Muscle layer of colon (tissue), 2 donors: Measurements from ENCODE around the gene P4HTM.

Source experiments
- H3K27ac ChIP-seq: one replicate; pipeline ENCODE4 v1.7.0; 2013; ENCODE audit warnings: low read depth, mild to moderate bottlenecking, low read length, moderate library complexity
- H3K27me3 ChIP-seq, 2 donors: one replicate each; pipeline ENCODE4 v1.7.0; 2013; ENCODE audit warnings: low read length in 2 of 2, mild to moderate bottlenecking in 2 of 2; ENCODE audit not compliant: insufficient read depth in 2 of 2, control insufficient read depth in 1 of 2
- H3K36me3 ChIP-seq: one replicate; pipeline ENCODE4 v1.7.0; 2013; ENCODE audit warnings: mild to moderate bottlenecking, low read length; ENCODE audit not compliant: insufficient read depth
- H3K4me1 ChIP-seq: one replicate; pipeline ENCODE4 v1.7.0; 2013; ENCODE audit warnings: mild to moderate bottlenecking, low read length; ENCODE audit not compliant: insufficient read depth
- H3K4me3 ChIP-seq, 2 donors: one replicate each; pipeline ENCODE4 v1.7.0; 2013; ENCODE audit warnings: low read length in 2 of 2, low read depth in 1 of 2, mild to moderate bottlenecking in 1 of 2, moderate library complexity in 1 of 2
- H3K9ac ChIP-seq: one replicate; pipeline ENCODE4 v1.7.0; 2013; ENCODE audit warnings: low read length
- H3K9me3 ChIP-seq: one replicate; pipeline ENCODE4 v1.7.0; 2013; ENCODE audit warnings: mild to moderate bottlenecking, low read length
- donor health status: abdominal sarcoma.
- donor health status: Adenocarcinoma of cecum.

The P4HTM gene, protein sequence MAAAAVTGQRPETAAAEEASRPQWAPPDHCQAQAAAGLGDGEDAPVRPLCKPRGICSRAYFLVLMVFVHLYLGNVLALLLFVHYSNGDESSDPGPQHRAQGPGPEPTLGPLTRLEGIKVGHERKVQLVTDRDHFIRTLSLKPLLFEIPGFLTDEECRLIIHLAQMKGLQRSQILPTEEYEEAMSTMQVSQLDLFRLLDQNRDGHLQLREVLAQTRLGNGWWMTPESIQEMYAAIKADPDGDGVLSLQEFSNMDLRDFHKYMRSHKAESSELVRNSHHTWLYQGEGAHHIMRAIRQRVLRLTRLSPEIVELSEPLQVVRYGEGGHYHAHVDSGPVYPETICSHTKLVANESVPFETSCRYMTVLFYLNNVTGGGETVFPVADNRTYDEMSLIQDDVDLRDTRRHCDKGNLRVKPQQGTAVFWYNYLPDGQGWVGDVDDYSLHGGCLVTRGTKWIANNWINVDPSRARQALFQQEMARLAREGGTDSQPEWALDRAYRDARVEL

DNA sequence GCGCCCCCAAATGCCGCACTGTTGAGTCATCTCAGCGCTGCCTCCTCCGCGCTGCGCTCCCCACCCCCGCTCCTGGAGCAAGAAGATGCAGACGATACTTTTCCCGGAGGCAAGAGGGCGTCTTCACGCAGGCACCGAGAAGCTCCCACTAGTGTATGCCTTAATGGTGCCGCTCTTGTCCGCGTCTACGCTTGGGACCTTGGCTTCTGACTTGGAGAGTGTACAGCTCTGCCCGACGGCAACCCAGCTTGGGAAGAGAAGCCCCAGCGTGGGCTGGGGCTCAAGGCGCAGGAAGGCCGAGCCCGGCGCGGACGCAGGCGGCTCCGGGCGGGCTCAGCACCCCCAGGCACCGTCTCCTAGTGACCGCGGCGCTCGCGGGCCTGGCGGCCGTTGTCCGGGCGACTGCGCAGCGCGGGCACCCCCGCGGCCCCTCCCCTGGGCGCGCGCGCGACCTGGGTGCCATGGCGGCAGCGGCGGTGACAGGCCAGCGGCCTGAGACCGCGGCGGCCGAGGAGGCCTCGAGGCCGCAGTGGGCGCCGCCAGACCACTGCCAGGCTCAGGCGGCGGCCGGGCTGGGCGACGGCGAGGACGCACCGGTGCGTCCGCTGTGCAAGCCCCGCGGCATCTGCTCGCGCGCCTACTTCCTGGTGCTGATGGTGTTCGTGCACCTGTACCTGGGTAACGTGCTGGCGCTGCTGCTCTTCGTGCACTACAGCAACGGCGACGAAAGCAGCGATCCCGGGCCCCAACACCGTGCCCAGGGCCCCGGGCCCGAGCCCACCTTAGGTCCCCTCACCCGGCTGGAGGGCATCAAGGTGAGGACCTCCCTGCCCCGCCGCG lies at the start of gene P4HTM:
Gene P4HTM, plus strand, starts transcription at position 446 of the 840 bp plus-strand sequence. Its CDS starts 16 bp downstream, at position 462.
- peak within 1 kb of the TSS; percentile 63 to 94 for H3K4me3 ChIP-seq
- H3K27me3 ChIP-seq: no peaks in the 10 kb centered on the region
- peaks cover 15% of the 10 kb centered on the region for H3K36me3 ChIP-seq
- no peaks in the 10 kb centered on the region for H3K9me3 ChIP-seq
- H3K9ac ChIP-seq: peak within 1 kb of the TSS; percentile 97
- peak within 1 kb of the TSS; percentile 97 for H3K27ac ChIP-seq
- peaks cover 18% of the 10 kb centered on the region for H3K4me1 ChIP-seq

DNA sequence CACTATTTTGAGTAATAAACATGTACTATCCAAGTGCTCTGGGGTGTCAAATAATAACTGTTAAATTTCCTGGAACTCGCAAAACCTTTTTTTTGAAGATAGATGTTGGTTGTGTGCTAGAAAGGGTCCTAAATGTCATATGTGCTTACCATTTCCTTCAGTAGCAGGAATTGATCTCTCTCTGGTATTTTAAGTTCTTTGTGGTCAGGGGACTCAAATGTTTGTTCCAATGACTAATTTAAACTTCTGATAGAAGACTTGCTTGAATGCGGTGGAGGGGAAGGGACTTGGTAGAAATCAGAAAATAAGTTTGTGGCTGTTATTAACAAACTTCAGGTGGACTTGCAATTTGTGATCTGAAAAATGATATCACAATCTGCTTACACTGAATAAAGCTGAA lies 44.6 kb upstream of the P4HTM start:
- no peak overlapping the region for H3K9ac ChIP-seq
- H3K4me1 ChIP-seq: peaks cover 6% of the 10 kb centered on the region
- peaks cover 18% of the 10 kb centered on the region for H3K36me3 ChIP-seq
- no peaks in the 10 kb centered on the region for H3K9me3 ChIP-seq
- H3K4me3 ChIP-seq: no peak overlapping the region
- H3K27me3 ChIP-seq: no peaks in the 10 kb centered on the region
- H3K27ac ChIP-seq: no peak overlapping the region

DNA sequence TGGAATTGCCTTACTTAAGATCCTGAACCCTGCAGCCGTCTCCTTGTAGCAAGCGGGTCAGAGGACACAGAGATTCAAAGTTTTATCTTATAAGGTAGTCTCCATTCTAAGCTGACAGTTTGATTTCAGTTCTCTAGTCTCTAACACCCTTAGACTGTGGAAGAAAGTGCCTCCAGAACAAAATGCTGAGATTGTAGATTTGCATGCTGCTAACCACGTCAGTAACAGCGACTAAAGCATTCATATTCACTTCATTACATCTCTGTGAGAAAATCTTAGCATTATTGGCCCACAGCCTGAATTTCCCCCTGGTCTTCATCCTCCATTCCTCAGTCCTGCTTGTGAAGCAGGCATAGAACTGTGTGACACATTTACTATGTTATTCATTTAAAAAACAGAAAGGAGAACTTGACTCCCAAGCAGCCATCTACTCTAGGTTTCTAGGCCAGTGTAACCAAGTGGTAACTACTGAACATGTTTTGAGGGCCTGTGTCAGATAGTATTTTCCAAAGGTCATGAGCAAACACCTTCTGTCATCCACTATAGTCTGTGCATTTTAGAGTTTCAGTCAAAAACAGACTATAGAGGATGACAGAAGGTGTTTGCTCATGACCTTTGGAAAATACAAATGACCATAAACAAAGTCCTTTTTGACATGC lies 44.0 kb upstream of the P4HTM start:
- Histone ChIP-seq H3K9ac (no peak overlapping the region), H3K27me3 (no peaks in the 10 kb centered on the region), H3K9me3 (no peaks in the 10 kb centered on the region), H3K4me3 (no peak overlapping the region), H3K4me1 (peaks cover 7% of the 10 kb centered on the region), H3K36me3 (peaks cover 18% of the 10 kb centered on the region), H3K27ac (no peak overlapping the region)

DNA sequence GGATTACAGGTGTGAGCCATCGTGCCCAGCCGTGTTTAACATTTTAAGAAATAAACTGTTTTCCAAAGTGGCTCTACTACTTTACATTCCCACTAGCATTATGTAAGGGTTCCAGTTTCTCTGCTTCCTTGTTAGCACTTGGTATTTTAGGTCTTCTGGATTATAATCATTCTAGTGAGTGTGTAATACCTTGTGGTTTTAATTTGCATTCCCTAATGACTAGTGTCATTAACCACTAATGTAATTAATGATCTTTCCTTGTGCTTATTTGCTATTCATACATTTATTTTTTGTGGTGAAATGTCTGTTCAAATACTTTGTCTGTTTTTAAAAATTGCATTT lies 40.7 kb upstream of the P4HTM start:
- H3K36me3 ChIP-seq: peaks cover 15% of the 10 kb centered on the region
- H3K27ac ChIP-seq: no peak overlapping the region

DNA sequence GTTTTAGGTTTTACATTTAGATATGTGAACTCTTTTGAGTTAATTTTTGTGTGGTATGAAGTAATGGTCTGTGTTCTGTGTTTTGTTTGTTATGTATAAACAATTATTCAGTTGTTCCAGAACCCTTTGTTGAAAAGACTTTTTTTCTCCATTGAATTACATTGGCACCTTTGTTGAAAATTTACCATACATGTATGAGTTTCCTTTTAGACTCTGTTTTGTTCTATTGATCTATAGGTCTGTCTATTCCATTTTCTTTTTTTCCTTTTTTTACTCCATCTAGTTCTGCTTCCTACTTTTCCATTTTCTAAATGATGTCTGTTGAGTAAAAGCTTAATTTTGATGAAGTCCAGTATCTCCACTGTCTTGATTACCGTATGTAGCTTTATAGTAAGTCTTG lies 40.0 kb upstream of the P4HTM start:
- Histone ChIP-seq H3K27me3 (no peaks in the 10 kb centered on the region), H3K4me1 (peaks cover 7% of the 10 kb centered on the region), H3K36me3 (peaks cover 11% of the 10 kb centered on the region), H3K9ac (no peak overlapping the region), H3K9me3 (no peaks in the 10 kb centered on the region), H3K27ac (no peak overlapping the region), H3K4me3 (no peak overlapping the region)

More for the DNA sequence above, 40.7 kb upstream of the P4HTM start:
- peaks cover 7% of the 10 kb centered on the region for H3K4me1 ChIP-seq
- H3K4me3 ChIP-seq: no peak overlapping the region
- no peaks in the 10 kb centered on the region for H3K9me3 ChIP-seq
- no peak overlapping the region for H3K9ac ChIP-seq
- no peaks in the 10 kb centered on the region for H3K27me3 ChIP-seq

DNA sequence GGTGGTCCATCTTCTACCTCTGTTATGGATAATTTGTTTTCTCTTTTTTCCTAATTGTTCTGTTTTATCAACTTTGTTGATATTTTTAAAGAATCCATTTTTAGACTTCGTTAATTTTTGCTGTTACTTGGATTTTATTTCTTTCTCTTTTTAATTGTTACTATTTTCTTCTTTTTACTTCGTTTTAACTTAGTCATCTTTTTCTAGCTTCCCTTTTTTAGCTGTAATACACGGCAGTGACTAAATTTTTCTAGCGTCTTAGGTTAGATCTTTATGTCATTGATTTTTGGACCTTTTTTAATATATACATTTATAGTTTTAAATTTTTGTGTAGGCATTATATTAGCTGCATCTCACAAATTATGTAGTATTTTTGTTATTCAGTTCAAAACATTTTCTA lies 38.3 kb upstream of the P4HTM start:
- Histone ChIP-seq H3K4me1 (peaks cover 7% of the 10 kb centered on the region), H3K4me3 (no peak overlapping the region), H3K9ac (no peak overlapping the region), H3K9me3 (no peaks in the 10 kb centered on the region), H3K27me3 (no peaks in the 10 kb centered on the region), H3K36me3 (peaks cover 9% of the 10 kb centered on the region), H3K27ac (no peak overlapping the region)

DNA sequence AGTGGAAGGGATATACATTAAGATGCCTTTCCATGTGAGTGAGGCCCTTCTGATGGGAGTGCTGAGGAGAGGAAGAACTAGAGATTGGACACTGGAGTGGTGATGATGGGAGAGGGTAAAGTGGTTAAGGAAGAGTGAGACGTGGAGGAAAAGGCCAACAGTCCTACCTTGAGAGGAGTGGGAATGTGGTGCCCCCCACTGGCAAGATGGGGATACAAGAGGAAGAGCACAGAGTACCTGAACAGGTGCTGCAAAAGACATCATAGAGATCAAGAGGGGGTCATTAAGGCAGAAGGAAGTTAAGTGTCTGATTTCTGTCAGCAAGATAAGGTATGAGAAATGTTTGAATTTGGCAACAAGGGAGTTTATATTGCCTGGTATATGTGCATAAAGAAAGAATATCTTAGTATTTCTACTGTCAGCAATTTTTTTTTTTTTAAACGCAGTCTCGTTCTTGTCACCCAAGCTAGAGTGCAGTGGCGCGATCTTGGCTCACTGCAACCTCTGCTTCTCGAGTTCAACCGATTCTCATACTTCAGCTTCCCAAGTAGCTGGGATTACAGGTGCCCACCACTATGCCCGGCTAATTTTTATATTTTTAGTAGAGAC lies 37.4 kb upstream of the P4HTM start:
- Histone ChIP-seq H3K27ac (no peak overlapping the region), H3K27me3 (no peaks in the 10 kb centered on the region), H3K36me3 (peaks cover 17% of the 10 kb centered on the region), H3K9ac (no peak overlapping the region), H3K4me3 (no peak overlapping the region), H3K9me3 (no peaks in the 10 kb centered on the region), H3K4me1 (peaks cover 7% of the 10 kb centered on the region)

DNA sequence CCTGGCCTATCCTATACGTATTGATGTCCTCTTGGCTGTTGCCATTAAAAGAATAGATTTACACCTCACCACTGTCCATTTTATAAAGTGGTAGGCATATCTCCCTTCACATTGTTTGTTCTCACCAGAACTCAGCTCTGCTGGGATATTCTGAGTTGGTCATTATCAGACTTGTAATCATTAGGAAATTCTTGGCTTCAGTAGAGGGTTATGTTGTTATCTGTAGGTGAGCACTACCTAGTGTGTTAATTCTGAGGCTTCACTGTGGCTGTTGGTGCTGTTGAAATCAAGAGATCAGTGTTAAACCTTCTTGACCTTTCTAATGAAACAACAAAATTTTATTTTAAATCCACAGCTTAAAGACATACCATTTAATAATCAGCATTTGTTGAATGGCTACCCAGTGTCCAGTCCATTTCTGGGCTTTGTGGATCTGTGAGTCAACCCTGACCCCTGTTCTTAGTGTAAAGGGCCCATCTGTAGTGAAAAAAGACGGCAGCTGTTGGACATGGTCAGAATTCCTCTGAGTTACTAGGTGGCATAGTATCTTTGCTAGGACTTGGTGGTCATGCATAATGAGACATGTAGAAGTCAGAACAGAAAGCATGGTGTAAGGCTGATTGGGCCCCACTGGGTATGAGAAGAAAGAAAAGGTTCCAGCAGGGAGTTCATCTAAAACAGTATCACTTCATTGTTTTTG lies 32.9 kb upstream of the P4HTM start:
- no peak overlapping the region for H3K27ac ChIP-seq
- H3K36me3 ChIP-seq: peaks cover 31% of the 10 kb centered on the region
- H3K4me3 ChIP-seq: no peak overlapping the region
- H3K9me3 ChIP-seq: no peaks in the 10 kb centered on the region
- H3K27me3 ChIP-seq: no peaks in the 10 kb centered on the region
- no peak overlapping the region for H3K9ac ChIP-seq
- no peaks in the 10 kb centered on the region for H3K4me1 ChIP-seq

DNA sequence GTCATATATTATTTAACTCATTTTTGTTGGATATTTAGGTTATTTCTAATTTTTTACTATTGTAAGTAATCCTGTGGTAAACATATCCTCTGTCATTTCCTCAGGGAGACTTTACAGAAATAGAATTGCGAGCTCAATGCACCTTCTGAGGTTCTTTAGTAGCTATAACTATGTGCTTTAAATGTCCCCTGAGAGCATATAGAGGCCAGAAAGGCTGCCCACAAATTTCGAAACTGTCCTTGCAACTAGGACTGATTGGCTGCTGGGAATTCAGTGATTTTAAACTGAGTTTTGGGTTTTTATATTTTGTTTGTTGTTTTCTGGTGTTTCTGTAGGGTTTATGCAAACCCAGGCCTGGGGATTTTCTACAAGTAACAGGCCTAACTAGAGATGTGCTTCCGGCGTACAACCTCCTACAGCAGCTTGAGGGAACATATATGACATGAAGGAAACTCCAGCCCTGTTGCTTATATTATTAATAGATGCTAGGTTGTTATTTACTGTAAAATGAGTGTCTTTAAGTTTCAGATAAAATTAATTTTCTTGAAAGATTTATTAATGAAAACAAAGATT lies 29.1 kb upstream of the P4HTM start:
- no peaks in the 10 kb centered on the region for H3K9me3 ChIP-seq
- no peak overlapping the region for H3K4me3 ChIP-seq
- peaks cover 38% of the 10 kb centered on the region for H3K36me3 ChIP-seq
- H3K4me1 ChIP-seq: no peaks in the 10 kb centered on the region
- H3K27me3 ChIP-seq: no peaks in the 10 kb centered on the region
- H3K27ac ChIP-seq: no peak overlapping the region
- H3K9ac ChIP-seq: no peak overlapping the region

DNA sequence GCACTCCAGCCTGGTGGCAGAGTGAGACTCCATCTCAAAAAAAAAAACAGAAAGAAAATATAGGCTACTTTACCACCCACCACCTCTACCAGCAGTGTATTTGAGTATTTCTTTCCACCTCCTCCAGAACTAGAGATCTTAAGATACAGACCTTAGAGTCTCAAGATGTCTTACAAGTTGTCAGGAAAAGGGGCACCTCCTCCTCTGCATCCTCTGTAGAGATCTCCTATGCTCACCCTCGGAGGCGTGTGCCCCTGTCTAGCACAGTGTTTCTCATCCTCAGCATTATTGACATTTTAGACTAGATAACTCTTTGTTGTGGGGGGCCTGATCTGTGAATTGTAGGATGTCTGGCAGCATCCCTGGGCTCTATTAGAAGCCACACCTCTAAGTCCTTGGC lies 27.7 kb upstream of the P4HTM start:
- Histone ChIP-seq H3K27ac (no peak overlapping the region), H3K9ac (no peak overlapping the region), H3K4me3 (no peak overlapping the region), H3K4me1 (no peaks in the 10 kb centered on the region), H3K36me3 (peaks cover 47% of the 10 kb centered on the region), H3K9me3 (no peaks in the 10 kb centered on the region), H3K27me3 (no peaks in the 10 kb centered on the region)
